Measurements from ENCODE around the gene ISCA1.

DNA sequence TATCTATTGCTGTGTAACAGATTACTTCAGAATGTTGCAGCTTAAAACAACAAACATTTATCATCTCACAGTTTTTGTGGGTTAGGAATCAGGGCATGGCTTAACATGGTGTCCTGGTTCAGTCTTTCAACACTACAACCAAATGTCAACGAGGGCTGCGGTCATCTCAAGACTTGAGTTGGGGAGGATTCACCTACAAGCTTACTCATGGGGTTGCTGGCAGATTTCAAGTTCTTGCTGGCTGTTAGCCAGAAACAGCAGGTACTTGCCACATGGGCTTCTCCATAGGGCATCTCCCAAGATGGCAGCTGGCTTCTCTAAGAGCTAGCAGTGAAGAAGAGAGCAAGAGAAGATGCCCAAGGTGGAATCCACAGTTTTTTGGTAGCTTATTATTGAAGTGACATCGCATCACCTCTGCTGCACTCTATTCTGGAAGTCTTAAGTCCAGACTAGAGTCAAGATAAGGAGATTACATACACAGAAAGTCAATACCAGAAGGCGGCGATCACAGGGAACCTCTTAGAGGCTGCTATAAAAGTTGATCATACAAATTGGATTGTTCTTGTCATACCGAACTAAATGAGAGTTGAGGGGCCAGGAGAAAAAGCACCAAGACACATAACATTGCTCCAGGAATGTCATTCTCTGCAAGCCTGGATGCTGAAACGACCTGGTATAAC, 65.1 kb downstream of the ISCA1 start:
- TF ChIP-seq CTCF (IDR thresholded peaks at IDR 0.05; ENCODE audit: insufficient read depth, low read length), result no peak
- no peak for TF ChIP-seq POLR2AphosphoS5 (IDR thresholded peaks at IDR 0.05; ENCODE audit: low read depth)
